HEK293 (cell line): Measurements from ENCODE around the gene EN2.

Experiments
- GLIS1 ChIP-seq: fragments of 450-650 bp; formaldehyde crosslinking; IDR thresholded peaks from 2 replicates; pipeline ENCODE4 v1.5.1; 2016; ENCODE audit warnings: missing biosample characterization, missing genetic modification characterization
- GLIS2 ChIP-seq: fragments of 450-650 bp; formaldehyde crosslinking; IDR thresholded peaks from 2 replicates; pipeline ENCODE4 v1.5.1; 2016; ENCODE audit warnings: missing biosample characterization, missing genetic modification characterization
- KLF1 ChIP-seq: fragments of 450-650 bp; formaldehyde crosslinking; IDR thresholded peaks from 2 replicates; pipeline ENCODE4 v1.5.1; 2016; ENCODE audit warnings: missing biosample characterization, missing genetic modification characterization
- KLF10 ChIP-seq: fragments of 450-650 bp; IDR thresholded peaks from 2 replicates; pipeline ENCODE4 v1.5.1; 2018; ENCODE audit warnings: missing biosample characterization, mild to moderate bottlenecking, missing genetic modification characterization
- KLF7 ChIP-seq: fragments of 450-650 bp; formaldehyde crosslinking; IDR thresholded peaks from 2 replicates; pipeline ENCODE4 v1.5.1; 2016; ENCODE audit warnings: missing biosample characterization, missing genetic modification characterization, borderline replicate concordance
- KLF8 ChIP-seq: fragments of 450-650 bp; formaldehyde crosslinking; IDR thresholded peaks from 2 replicates; pipeline ENCODE4 v1.5.1; 2016; ENCODE audit warnings: missing biosample characterization, missing genetic modification characterization
- MEIS1 ChIP-seq: sonication (generic); formaldehyde crosslinking; IDR thresholded peaks from 2 replicates; pipeline ENCODE4 v1.8.1; 2022; ENCODE audit warnings: missing genetic modification reagents, mild to moderate bottlenecking, borderline replicate concordance
- ZBTB20 ChIP-seq: fragments of 450-650 bp; formaldehyde crosslinking; IDR thresholded peaks from 2 replicates; pipeline ENCODE4 v1.5.1; 2016; ENCODE audit warnings: missing biosample characterization, missing genetic modification characterization
- ZFHX2 ChIP-seq: fragments of 450-650 bp; formaldehyde crosslinking; conservative IDR thresholded peaks from 2 replicates; pipeline ENCODE4 v1.5.1; 2016; ENCODE audit warnings: missing biosample characterization, missing genetic modification characterization
- ZFP41 ChIP-seq: fragments of 450-650 bp; formaldehyde crosslinking; IDR thresholded peaks from 2 replicates; pipeline ENCODE4 v1.5.1; 2016; ENCODE audit warnings: missing biosample characterization, missing genetic modification characterization, borderline replicate concordance
- ZFP69B ChIP-seq: fragments of 450-650 bp; formaldehyde crosslinking; IDR thresholded peaks from 2 replicates; pipeline ENCODE4 v1.5.1; 2016; ENCODE audit warnings: missing biosample characterization, missing genetic modification characterization
- ZIC2 ChIP-seq: fragments of 450-650 bp; formaldehyde crosslinking; IDR thresholded peaks from 2 replicates; pipeline ENCODE4 v1.5.1; 2016; ENCODE audit warnings: missing biosample characterization, missing genetic modification characterization
- ZNF341 ChIP-seq: fragments of 450-650 bp; formaldehyde crosslinking; IDR thresholded peaks from 2 replicates; pipeline ENCODE4; 2016; ENCODE audit warnings: low read depth, missing biosample characterization, missing genetic modification characterization
- ZNF404 ChIP-seq: fragments of 450-650 bp; formaldehyde crosslinking; IDR thresholded peaks from 2 replicates; pipeline ENCODE4 v1.5.1; 2017; ENCODE audit warnings: missing biosample characterization, missing genetic modification characterization
- ZNF426 ChIP-seq: fragments of 450-650 bp; formaldehyde crosslinking; IDR thresholded peaks from 2 replicates; pipeline ENCODE4 v1.5.1; 2017; ENCODE audit warnings: missing biosample characterization, missing genetic modification characterization, mild to moderate bottlenecking, inconsistent platforms, moderate library complexity
- ZNF529 ChIP-seq: fragments of 450-650 bp; formaldehyde crosslinking; IDR thresholded peaks from 2 replicates; pipeline ENCODE4 v1.5.1; 2017; ENCODE audit warnings: missing genetic modification characterization, missing biosample characterization; ENCODE audit not compliant: insufficient replicate concordance
- ZNF600 ChIP-seq: fragments of 450-650 bp; formaldehyde crosslinking; IDR thresholded peaks from 2 replicates; pipeline ENCODE4 v1.5.1; 2016; ENCODE audit warnings: missing biosample characterization, missing genetic modification characterization
- ZNF626 ChIP-seq: fragments of 450-650 bp; sonication (Bioruptor Pico); formaldehyde crosslinking; IDR thresholded peaks from 2 replicates; pipeline ENCODE4 v1.5.1; 2018; ENCODE audit warnings: missing biosample characterization, missing genetic modification characterization, inconsistent platforms
- ZNF654 ChIP-seq: fragments of 450-650 bp; formaldehyde crosslinking; IDR thresholded peaks from 2 replicates; pipeline ENCODE4 v1.5.1; 2016; ENCODE audit warnings: low read depth, missing biosample characterization, missing genetic modification characterization
- ZNF658 ChIP-seq: fragments of 450-650 bp; formaldehyde crosslinking; IDR thresholded peaks from 2 replicates; pipeline ENCODE4; 2016; ENCODE audit warnings: missing biosample characterization, missing genetic modification characterization
- ZNF664 ChIP-seq: fragments of 450-650 bp; formaldehyde crosslinking; IDR thresholded peaks from 2 replicates; pipeline ENCODE4 v1.5.1; 2016; ENCODE audit warnings: missing biosample characterization, missing genetic modification characterization
- ZNF677 ChIP-seq: fragments of 450-650 bp; IDR thresholded peaks from 2 replicates; pipeline ENCODE4 v1.5.0; 2018; ENCODE audit warnings: missing biosample characterization, mild to moderate bottlenecking, missing genetic modification characterization, moderate library complexity
- ZNF76 ChIP-seq: fragments of 450-650 bp; formaldehyde crosslinking; IDR thresholded peaks from 2 replicates; pipeline ENCODE4; 2016; ENCODE audit warnings: low read depth, missing biosample characterization, missing genetic modification characterization, borderline replicate concordance
- ZNF768 ChIP-seq: fragments of 450-650 bp; formaldehyde crosslinking; IDR thresholded peaks from 2 replicates; pipeline ENCODE4 v1.5.1; 2018; ENCODE audit warnings: missing biosample characterization, mild to moderate bottlenecking, missing genetic modification characterization
- ZNF837 ChIP-seq: fragments of 450-650 bp; formaldehyde crosslinking; IDR thresholded peaks from 2 replicates; pipeline ENCODE4 v1.5.1; 2016; ENCODE audit warnings: missing biosample characterization, missing genetic modification characterization
- TF ChIP-seq, protein P1 (sequence below): fragments of 450-650 bp; formaldehyde crosslinking; conservative IDR thresholded peaks from 2 replicates; pipeline ENCODE4 v1.5.1; 2016; ENCODE audit warnings: low read depth, missing biosample characterization, missing genetic modification characterization
- TF ChIP-seq, protein P2 (sequence below): fragments of 450-650 bp; formaldehyde crosslinking; IDR thresholded peaks from 2 replicates; pipeline ENCODE4 v1.5.1; 2017; ENCODE audit warnings: missing biosample characterization, missing genetic modification characterization
- TF ChIP-seq, protein P3 (sequence below): fragments of 450-650 bp; formaldehyde crosslinking; IDR thresholded peaks from 2 replicates; pipeline ENCODE4 v1.5.1; 2016; ENCODE audit warnings: missing biosample characterization, missing genetic modification characterization
- TF ChIP-seq, protein P4 (sequence below): sonication (generic); formaldehyde crosslinking; IDR thresholded peaks from 2 replicates; pipeline ENCODE4 v1.8.1; 2022; ENCODE audit warnings: mild to moderate bottlenecking, moderate library complexity, missing genetic modification reagents
- TF ChIP-seq, protein P5 (sequence below): fragments of 450-650 bp; IDR thresholded peaks from 2 replicates; pipeline ENCODE4 v1.5.1; 2018; ENCODE audit warnings: missing biosample characterization, missing genetic modification characterization

The EN2 gene

DNA sequence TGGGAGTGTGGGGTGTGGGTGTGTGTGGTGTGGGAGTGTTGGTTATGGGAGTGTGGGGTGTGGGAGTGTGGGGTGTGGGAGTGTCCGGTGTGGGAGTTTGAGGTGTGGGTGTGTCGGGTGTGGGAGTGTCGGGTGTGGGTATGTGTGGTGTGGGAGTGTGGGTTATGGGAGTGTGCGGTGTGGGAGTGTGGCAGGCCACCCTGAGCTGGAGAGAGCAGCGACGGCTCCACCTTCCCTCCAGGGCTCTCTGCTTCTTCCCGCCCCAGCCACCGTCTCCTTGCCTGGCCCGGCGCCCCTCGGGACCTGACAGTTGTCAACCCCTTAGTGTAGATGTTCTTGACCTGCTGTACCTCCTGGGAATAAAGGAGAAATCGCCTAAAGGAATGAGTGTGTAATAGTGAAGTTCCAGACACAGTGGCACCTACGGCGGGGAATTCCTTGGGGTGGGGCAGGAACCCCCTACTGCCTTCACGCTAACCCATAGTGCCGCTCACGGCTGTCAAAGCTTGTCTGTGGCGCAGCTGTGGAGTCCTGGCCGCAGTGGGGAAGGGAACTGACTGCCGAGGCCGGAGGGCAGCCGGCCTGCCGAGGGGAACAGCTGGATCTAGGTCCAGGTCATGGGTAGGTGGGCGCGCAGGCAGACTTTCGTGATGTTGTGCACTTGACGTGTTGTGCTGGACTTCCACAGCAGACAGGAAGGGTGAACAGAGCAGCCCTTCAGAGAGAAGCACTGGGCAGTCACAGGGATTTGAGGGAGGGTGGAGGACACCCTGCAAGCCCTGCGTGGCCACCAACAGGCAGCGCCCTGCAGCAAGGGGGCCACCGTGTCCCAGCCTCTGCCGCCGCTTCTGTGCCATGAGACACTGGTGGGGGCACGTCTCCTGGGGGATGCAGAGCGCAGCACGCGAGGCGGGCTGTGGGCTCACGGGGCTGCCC, 49.0 kb upstream of the EN2 start (continued):
- TF ChIP-seq, protein P1, sequence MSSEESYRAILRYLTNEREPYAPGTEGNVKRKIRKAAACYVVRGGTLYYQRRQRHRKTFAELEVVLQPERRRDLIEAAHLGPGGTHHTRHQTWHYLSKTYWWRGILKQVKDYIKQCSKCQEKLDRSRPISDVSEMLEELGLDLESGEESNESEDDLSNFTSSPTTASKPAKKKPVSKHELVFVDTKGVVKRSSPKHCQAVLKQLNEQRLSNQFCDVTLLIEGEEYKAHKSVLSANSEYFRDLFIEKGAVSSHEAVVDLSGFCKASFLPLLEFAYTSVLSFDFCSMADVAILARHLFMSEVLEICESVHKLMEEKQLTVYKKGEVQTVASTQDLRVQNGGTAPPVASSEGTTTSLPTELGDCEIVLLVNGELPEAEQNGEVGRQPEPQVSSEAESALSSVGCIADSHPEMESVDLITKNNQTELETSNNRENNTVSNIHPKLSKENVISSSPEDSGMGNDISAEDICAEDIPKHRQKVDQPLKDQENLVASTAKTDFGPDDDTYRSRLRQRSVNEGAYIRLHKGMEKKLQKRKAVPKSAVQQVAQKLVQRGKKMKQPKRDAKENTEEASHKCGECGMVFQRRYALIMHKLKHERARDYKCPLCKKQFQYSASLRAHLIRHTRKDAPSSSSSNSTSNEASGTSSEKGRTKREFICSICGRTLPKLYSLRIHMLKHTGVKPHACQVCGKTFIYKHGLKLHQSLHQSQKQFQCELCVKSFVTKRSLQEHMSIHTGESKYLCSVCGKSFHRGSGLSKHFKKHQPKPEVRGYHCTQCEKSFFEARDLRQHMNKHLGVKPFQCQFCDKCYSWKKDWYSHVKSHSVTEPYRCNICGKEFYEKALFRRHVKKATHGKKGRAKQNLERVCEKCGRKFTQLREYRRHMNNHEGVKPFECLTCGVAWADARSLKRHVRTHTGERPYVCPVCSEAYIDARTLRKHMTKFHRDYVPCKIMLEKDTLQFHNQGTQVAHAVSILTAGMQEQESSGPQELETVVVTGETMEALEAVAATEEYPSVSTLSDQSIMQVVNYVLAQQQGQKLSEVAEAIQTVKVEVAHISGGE (tag by site-specific recombination): no peak
- TF ChIP-seq, protein P2, sequence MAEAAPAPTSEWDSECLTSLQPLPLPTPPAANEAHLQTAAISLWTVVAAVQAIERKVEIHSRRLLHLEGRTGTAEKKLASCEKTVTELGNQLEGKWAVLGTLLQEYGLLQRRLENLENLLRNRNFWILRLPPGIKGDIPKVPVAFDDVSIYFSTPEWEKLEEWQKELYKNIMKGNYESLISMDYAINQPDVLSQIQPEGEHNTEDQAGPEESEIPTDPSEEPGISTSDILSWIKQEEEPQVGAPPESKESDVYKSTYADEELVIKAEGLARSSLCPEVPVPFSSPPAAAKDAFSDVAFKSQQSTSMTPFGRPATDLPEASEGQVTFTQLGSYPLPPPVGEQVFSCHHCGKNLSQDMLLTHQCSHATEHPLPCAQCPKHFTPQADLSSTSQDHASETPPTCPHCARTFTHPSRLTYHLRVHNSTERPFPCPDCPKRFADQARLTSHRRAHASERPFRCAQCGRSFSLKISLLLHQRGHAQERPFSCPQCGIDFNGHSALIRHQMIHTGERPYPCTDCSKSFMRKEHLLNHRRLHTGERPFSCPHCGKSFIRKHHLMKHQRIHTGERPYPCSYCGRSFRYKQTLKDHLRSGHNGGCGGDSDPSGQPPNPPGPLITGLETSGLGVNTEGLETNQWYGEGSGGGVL (tag by site-specific recombination): no peak
- no peak for TF ChIP-seq ZNF837 (tag by site-specific recombination)
- peak; percentile 37; the same call in 1 of the 2 replicates for TF ChIP-seq KLF1
- TF ChIP-seq ZNF658: no peak
- no peak for TF ChIP-seq MEIS1 (CRISPR knock-in tag)
- peak; percentile 54; the same call in 1 of the 2 replicates for TF ChIP-seq GLIS2 (tag by site-specific recombination)
- no peak for TF ChIP-seq ZNF404 (tag by site-specific recombination)
- TF ChIP-seq ZBTB20 (tag by site-specific recombination): no peak
- TF ChIP-seq GLIS1 (tag by site-specific recombination): peak; percentile 96
- TF ChIP-seq ZNF654: no peak
- peak; percentile 97 for TF ChIP-seq ZNF600 (tag by site-specific recombination)
- TF ChIP-seq ZIC2 (tag by site-specific recombination): peak; percentile 84
- no peak for TF ChIP-seq ZNF664 (tag by site-specific recombination)
- TF ChIP-seq, protein P3, sequence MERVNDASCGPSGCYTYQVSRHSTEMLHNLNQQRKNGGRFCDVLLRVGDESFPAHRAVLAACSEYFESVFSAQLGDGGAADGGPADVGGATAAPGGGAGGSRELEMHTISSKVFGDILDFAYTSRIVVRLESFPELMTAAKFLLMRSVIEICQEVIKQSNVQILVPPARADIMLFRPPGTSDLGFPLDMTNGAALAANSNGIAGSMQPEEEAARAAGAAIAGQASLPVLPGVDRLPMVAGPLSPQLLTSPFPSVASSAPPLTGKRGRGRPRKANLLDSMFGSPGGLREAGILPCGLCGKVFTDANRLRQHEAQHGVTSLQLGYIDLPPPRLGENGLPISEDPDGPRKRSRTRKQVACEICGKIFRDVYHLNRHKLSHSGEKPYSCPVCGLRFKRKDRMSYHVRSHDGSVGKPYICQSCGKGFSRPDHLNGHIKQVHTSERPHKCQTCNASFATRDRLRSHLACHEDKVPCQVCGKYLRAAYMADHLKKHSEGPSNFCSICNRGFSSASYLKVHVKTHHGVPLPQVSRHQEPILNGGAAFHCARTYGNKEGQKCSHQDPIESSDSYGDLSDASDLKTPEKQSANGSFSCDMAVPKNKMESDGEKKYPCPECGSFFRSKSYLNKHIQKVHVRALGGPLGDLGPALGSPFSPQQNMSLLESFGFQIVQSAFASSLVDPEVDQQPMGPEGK (tag by site-specific recombination): no peak; the same call in 1 of the 2 replicates
- TF ChIP-seq KLF7: no peak
- TF ChIP-seq ZNF341: peak; percentile 41; the same call in 1 of the 2 replicates
- TF ChIP-seq ZNF426: no peak
- no peak for TF ChIP-seq ZNF626 (tag by site-specific recombination)
- TF ChIP-seq ZNF76 (tag by site-specific recombination): 0 out of 2 replicates have a peak, but pooled peaks have one; percentile 17
- TF ChIP-seq ZFP41 (tag by site-specific recombination): no peak
- TF ChIP-seq, protein P4, sequence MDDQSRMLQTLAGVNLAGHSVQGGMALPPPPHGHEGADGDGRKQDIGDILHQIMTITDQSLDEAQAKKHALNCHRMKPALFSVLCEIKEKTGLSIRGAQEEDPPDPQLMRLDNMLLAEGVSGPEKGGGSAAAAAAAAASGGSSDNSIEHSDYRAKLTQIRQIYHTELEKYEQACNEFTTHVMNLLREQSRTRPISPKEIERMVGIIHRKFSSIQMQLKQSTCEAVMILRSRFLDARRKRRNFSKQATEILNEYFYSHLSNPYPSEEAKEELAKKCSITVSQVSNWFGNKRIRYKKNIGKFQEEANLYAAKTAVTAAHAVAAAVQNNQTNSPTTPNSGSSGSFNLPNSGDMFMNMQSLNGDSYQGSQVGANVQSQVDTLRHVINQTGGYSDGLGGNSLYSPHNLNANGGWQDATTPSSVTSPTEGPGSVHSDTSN (CRISPR knock-in tag): no peak
- TF ChIP-seq ZNF529 (tag by site-specific recombination): no peak
- no peak for TF ChIP-seq ZNF677
- TF ChIP-seq, protein P5, sequence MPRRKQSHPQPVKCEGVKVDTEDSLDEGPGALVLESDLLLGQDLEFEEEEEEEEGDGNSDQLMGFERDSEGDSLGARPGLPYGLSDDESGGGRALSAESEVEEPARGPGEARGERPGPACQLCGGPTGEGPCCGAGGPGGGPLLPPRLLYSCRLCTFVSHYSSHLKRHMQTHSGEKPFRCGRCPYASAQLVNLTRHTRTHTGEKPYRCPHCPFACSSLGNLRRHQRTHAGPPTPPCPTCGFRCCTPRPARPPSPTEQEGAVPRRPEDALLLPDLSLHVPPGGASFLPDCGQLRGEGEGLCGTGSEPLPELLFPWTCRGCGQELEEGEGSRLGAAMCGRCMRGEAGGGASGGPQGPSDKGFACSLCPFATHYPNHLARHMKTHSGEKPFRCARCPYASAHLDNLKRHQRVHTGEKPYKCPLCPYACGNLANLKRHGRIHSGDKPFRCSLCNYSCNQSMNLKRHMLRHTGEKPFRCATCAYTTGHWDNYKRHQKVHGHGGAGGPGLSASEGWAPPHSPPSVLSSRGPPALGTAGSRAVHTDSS (tag by site-specific recombination): no peak
- TF ChIP-seq ZNF768 (tag by site-specific recombination): no peak
- peak; percentile 72 for TF ChIP-seq ZFHX2 (tag by site-specific recombination)
- no peak for TF ChIP-seq KLF10
- no peak for TF ChIP-seq ZFP69B (tag by site-specific recombination)
- 0 out of 2 replicates have a peak, but pooled peaks have one; percentile 43 for TF ChIP-seq KLF8 (tag by site-specific recombination)
